DND-41 (cell line): ENCODE results near the gene LRRC3.

Experiments used
- CTCF ChIP-seq: IDR thresholded peaks from 2 replicates; pipeline ENCODE4 v1.5.1; 2012; ENCODE audit warnings: borderline replicate concordance, low read length, moderate library complexity, mild to moderate bottlenecking; ENCODE audit not compliant: poor library complexity, severe bottlenecking; ENCODE audit errors: extremely low read depth
- EZH2 ChIP-seq: IDR thresholded peaks from 3 replicates; pipeline ENCODE4 v1.6.1; 2012; ENCODE audit warnings: borderline replicate concordance, low read depth, mild to moderate bottlenecking, moderate library complexity, low read length, inconsistent platforms; ENCODE audit not compliant: severe bottlenecking

- TF ChIP-seq EZH2 (no peak), CTCF (no peak)
Observed at GRCh38 chr21:44506279-44507255, 51.3 kb downstream of the LRRC3 start.
